HepG2 (cell line): Measurements from ENCODE around the gene MARF1. TPM values are rescaled to one million over a fixed set of nuclear protein-coding genes. Genes with fewer than 3 reads are reported as not detected.
A peak's percentile ranks its signal among the peaks of the same experiment; 100 is the strongest.

Experiments used
- ARID4A ChIP-seq: sonication (generic); formaldehyde crosslinking; IDR thresholded peaks from 2 replicates; pipeline ENCODE4 v1.5.0; 2020; ENCODE audit warnings: mild to moderate bottlenecking, missing genetic modification reagents, borderline replicate concordance
- ERF ChIP-seq: IDR thresholded peaks from 2 replicates; pipeline ENCODE4 v1.6.1; 2018; ENCODE audit warnings: missing biosample characterization, missing genetic modification reagents
- FOXA3 ChIP-seq: IDR thresholded peaks from 2 replicates; pipeline ENCODE4 v1.6.1; 2016; ENCODE audit warnings: missing genetic modification reagents, missing compliant biosample characterization
- HMG20B ChIP-seq: conservative IDR thresholded peaks from 2 replicates; pipeline ENCODE4 v1.6.1; 2016; ENCODE audit warnings: missing genetic modification reagents, missing compliant biosample characterization
- HNF1B ChIP-seq: sonication (generic); formaldehyde crosslinking; IDR thresholded peaks from 2 replicates; pipeline ENCODE4 v1.5.1; 2020; ENCODE audit warnings: mild to moderate bottlenecking, moderate library complexity, missing genetic modification reagents
- JUNB ChIP-seq: sonication (generic); formaldehyde crosslinking; IDR thresholded peaks from 2 replicates; pipeline ENCODE4 v1.8.0; 2022; ENCODE audit warnings: missing genetic modification reagents, mild to moderate bottlenecking, borderline replicate concordance
- NONO ChIP-seq, 2 experiments: fragments of 450-650 bp in 1 of 2; sonication (generic) in 1 of 2; formaldehyde crosslinking in 1 of 2; IDR thresholded peaks in 1 of 2; conservative IDR thresholded peaks in 1 of 2; 2 replicates each; pipeline versions ENCODE4 v1.6.1 to v1.8.0; 2017 to 2022; ENCODE audit warnings: mild to moderate bottlenecking in 1 of 2, missing genetic modification reagents in 1 of 2, moderate library complexity in 1 of 2
- NR2F1 ChIP-seq, 2 experiments: fragments of 450-650 bp in 1 of 2; formaldehyde crosslinking in 1 of 2; IDR thresholded peaks; 2 replicates each; pipeline versions ENCODE4 v1.5.0 to v1.6.1; 2016 to 2020; ENCODE audit warnings: mild to moderate bottlenecking in 1 of 2, missing compliant biosample characterization in 1 of 2, missing genetic modification reagents in 1 of 2, moderate library complexity in 1 of 2
- ZBTB14 ChIP-seq: sonication (generic); formaldehyde crosslinking; IDR thresholded peaks from 2 replicates; pipeline ENCODE4 v1.4.0; 2020; ENCODE audit warnings: missing genetic modification reagents
- ZNF546 ChIP-seq: sonication (generic); formaldehyde crosslinking; conservative IDR thresholded peaks from 2 replicates; pipeline ENCODE4 v1.8.1; 2023; ENCODE audit warnings: mild to moderate bottlenecking, missing genetic modification reagents
- ZNF614 ChIP-seq: IDR thresholded peaks from 2 replicates; pipeline ENCODE4 v1.6.1; 2018; ENCODE audit warnings: missing biosample characterization, missing genetic modification reagents, inconsistent platforms, borderline replicate concordance
- ZNF841 ChIP-seq: sonication (generic); formaldehyde crosslinking; IDR thresholded peaks from 2 replicates; pipeline ENCODE4 v1.8.1; 2023; ENCODE audit warnings: missing genetic modification reagents, borderline replicate concordance
- ZNF878 ChIP-seq: sonication (generic); formaldehyde crosslinking; IDR thresholded peaks from 2 replicates; pipeline ENCODE4 v1.8.1; 2023; ENCODE audit warnings: mild to moderate bottlenecking, missing genetic modification reagents, moderate library complexity
- polyA plus RNA-seq, 8 experiments: library from polyadenylated mRNA; depleted of rRNA in 3 of 8; stranded (reverse) in 7 of 8; unstranded in 1 of 8; fragments of >200 nt; fragmentation: Illumina TruSeq in 4 of 8; extraction: Trizol in 4 of 8; gene quantifications; 2 replicates each; pipeline versions ENCODE4 v1.2.1 to v1.2.3, GENCODE V29; 2011 to 2016; ENCODE audit warnings: low read depth in 4 of 8, missing spikeins in 1 of 8, mixed read lengths in 1 of 8; ENCODE audit not compliant: insufficient read depth in 1 of 8
- total RNA-seq, 5 experiments: library from RNA; depleted of rRNA; stranded (reverse); fragments of >200 nt; fragmentation: Illumina TruSeq; extraction: Trizol; gene quantifications; 2 replicates each; pipeline ENCODE4 v1.2.3, GENCODE V29; 2016; ENCODE audit warnings: low read depth in 1 of 5

The MARF1 gene
- total and polyA plus RNA-seq, 2 of the 13 experiments (the other 11 are each of a cell fraction or from before 2014, with no cell fraction given) = 8.7 to 20.7 TPM

GRCh38 chr16:15608398-15609285 is 34.3 kb downstream of the MARF1 start (continued):
- peak; percentile 1; the same call in 1 of the 2 replicates for TF ChIP-seq HNF1B (CRISPR knock-in tag)
- no peak; the same call in 1 of the 2 replicates for TF ChIP-seq ARID4A (CRISPR knock-in tag)
- peak; percentile 82 for TF ChIP-seq HMG20B (CRISPR knock-in tag)
- TF ChIP-seq ZNF614 (CRISPR knock-in tag) = no peak
- no peak for TF ChIP-seq JUNB
- peak; percentile 77 for TF ChIP-seq ERF (CRISPR knock-in tag)
- no peak for TF ChIP-seq ZNF841 (CRISPR knock-in tag)
- TF ChIP-seq ZNF878 (CRISPR knock-in tag) = peak; percentile 90; the same call in 1 of the 2 replicates
- no peak for TF ChIP-seq NONO (IDR thresholded peaks at IDR 0.05)
- TF ChIP-seq NONO (CRISPR knock-in tag; conservative IDR thresholded peaks at IDR 0.05) = 0 out of 2 replicates have a peak, but pooled peaks have one; percentile 48
- 0 out of 4 replicates have a peak, but pooled peaks of 1 of the 2 experiments have one; percentile 30 for TF ChIP-seq NR2F1 (CRISPR knock-in tag; IDR thresholded peaks at IDR 0.05)
- peak; percentile 97 for TF ChIP-seq FOXA3
- no peak for TF ChIP-seq ZBTB14
- TF ChIP-seq ZNF546 (CRISPR knock-in tag) = no peak
